Measurements from ENCODE around the gene PPFIBP1. TPM values are rescaled to one million over a fixed set of nuclear protein-coding genes. Genes with fewer than 3 reads are reported as not detected.

PPFIBP1 gene
- total and polyA plus RNA-seq, 8 donors = 82.8 to 126 (median 96.7) TPM

DNA sequence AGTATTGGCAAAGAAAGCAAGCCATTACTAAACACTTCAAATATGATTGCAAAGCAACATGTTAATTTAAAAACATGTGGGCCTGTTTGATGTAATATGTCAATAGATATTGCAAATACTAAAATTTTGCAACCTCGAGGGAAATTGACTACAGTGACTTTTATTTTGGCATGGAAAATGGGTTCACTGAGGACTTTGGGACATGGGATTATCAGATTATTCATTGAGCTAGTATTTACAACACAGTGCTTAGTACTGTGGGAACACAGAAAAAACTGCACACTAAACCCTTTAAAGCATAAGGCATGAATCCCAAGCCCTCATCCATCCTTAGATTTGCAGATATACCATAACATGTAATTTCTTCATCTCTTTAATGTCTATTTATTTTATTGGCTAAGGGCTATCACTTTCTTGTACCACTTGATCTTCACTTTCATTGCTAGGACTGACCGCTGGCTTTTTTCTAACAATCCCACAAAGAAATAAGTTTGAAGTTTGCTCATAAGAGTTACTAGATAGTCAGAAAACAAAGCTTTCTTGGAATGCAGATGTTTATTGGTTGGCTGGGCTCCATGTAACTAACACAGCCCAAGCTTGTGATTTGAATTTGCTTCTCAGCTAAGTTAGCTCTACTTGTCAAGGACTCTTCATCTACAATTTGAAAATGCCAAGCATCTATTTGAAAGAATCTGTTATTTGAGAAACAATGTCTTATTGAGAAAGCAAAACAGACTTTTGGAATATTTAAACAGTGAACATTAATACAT, 48.7 kb downstream of the PPFIBP1 start:
- H3K4me3 ChIP-seq = no peak overlapping the region
- ATAC-seq (no peak), DNase-seq (peak in 1 of 4 donors; percentile 78)
- no peaks in the 10 kb centered on the region for H3K9me3 ChIP-seq
- H3K27ac ChIP-seq = no peak overlapping the region
- intact Hi-C loops (cut with DNase I) = no loop called here
- H3K4me1 ChIP-seq = peaks cover 13 to 19% of the 10 kb centered on the region in 2 donors
- TF ChIP-seq, protein P1, sequence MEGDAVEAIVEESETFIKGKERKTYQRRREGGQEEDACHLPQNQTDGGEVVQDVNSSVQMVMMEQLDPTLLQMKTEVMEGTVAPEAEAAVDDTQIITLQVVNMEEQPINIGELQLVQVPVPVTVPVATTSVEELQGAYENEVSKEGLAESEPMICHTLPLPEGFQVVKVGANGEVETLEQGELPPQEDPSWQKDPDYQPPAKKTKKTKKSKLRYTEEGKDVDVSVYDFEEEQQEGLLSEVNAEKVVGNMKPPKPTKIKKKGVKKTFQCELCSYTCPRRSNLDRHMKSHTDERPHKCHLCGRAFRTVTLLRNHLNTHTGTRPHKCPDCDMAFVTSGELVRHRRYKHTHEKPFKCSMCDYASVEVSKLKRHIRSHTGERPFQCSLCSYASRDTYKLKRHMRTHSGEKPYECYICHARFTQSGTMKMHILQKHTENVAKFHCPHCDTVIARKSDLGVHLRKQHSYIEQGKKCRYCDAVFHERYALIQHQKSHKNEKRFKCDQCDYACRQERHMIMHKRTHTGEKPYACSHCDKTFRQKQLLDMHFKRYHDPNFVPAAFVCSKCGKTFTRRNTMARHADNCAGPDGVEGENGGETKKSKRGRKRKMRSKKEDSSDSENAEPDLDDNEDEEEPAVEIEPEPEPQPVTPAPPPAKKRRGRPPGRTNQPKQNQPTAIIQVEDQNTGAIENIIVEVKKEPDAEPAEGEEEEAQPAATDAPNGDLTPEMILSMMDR (IDR thresholded peaks at IDR 0.05) = no peak
- H3K27me3 ChIP-seq = no peaks in the 10 kb centered on the region
- H3K36me3 ChIP-seq = no peaks in the 10 kb centered on the region

DNA sequence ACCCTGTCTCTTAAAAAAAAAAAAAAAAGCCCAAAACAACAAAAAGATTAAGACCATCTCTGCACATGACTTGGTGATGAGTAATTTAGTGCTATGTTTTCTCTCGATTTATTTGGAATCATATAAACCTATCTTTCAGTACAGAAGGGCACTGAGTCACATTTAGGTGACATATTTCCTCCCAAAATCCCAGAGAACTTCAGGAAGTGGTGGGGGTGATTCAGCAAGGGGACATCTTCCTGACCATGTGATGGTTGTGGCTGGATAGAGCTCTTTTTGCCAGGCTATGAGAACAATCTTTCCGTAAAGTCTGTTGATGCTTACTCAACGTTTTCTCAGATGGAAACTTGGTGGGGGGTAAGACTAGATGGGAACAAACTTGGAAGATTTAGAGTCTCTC, 50.0 kb downstream of the PPFIBP1 start:
- peak; percentile 50 for ATAC-seq
- Histone ChIP-seq H3K27ac (peak overlapping the region; percentile 34 to 35), H3K36me3 (no peaks in the 10 kb centered on the region), H3K27me3 (no peaks in the 10 kb centered on the region), H3K4me3 (no peak overlapping the region), H3K9me3 (no peaks in the 10 kb centered on the region), H3K4me1 (peaks cover 13 to 19% of the 10 kb centered on the region in 2 donors)
- TF ChIP-seq, protein P1 (IDR thresholded peaks at IDR 0.05) = no peak
- DNase-seq = no peak
- intact Hi-C loops (cut with DNase I) = no loop called here

DNA sequence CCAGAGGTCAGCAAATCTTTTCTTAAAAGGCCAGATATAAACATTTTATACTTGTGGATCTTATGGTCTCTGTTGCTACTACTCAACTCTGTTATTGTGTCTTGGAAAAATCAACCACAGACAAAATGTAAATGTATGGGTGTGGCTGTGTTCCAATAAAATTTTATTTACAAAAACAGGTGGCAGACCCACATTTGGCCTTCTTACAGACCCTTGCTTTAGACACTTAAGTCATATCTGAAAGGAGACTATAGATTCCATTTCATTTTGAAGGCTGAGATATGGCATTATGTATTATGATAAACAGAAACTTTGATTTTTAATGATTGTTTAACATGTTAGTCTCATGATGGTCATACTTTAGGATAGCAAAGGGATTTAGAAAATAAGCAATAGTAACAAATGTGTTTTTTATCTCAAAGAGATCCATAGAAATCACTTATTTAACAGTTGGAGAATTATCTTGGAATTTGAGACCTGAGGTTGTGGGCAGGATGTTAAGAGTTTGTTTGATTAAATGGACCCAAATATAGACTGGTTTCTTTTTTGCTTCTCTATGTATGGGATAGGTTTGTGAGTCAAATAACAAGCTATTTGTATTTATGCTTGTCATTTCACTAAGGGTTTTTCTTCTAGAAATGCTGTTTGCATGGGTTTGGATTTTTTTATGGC, 51.2 kb downstream of the PPFIBP1 start:
- TF ChIP-seq, protein P1 (IDR thresholded peaks at IDR 0.05) = no peak
- H3K9me3 ChIP-seq = no peaks in the 10 kb centered on the region
- intact Hi-C loops (cut with DNase I) = no loop called here
- H3K4me1 ChIP-seq = peaks cover 13 to 19% of the 10 kb centered on the region in 2 donors
- peak overlapping the region; percentile 34 to 35 for H3K27ac ChIP-seq
- no peak overlapping the region for H3K4me3 ChIP-seq
- ATAC-seq (no peak), DNase-seq (no peak)
- no peaks in the 10 kb centered on the region for H3K27me3 ChIP-seq
- H3K36me3 ChIP-seq = no peaks in the 10 kb centered on the region

DNA sequence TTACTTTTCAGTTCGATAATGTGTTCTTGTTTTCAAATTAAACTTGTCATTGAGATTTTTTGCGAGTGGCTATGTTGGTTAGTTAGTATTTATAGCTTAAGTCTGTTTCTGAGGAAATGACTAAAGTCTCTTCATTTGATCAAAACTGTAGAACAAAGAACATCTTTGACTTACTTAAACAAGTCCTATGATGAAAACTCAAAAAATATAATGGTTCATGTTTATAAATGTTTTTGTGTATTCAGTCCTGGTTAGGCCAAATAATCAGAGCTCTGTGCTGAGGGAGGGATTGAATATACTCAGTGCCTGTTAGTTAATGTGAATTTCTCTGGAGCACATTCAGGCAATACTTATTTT, 51.7 kb downstream of the PPFIBP1 start:
- intact Hi-C loops (cut with DNase I) = no loop called here
- no peaks in the 10 kb centered on the region for H3K27me3 ChIP-seq
- H3K4me3 ChIP-seq = no peak overlapping the region
- H3K36me3 ChIP-seq = no peaks in the 10 kb centered on the region
- peaks cover 13 to 19% of the 10 kb centered on the region in 2 donors for H3K4me1 ChIP-seq
- TF ChIP-seq, protein P1 (IDR thresholded peaks at IDR 0.05) = no peak
- ATAC-seq (no peak), DNase-seq (no peak)
- peak overlapping the region; percentile 34 to 35 for H3K27ac ChIP-seq
- no peaks in the 10 kb centered on the region for H3K9me3 ChIP-seq

DNA sequence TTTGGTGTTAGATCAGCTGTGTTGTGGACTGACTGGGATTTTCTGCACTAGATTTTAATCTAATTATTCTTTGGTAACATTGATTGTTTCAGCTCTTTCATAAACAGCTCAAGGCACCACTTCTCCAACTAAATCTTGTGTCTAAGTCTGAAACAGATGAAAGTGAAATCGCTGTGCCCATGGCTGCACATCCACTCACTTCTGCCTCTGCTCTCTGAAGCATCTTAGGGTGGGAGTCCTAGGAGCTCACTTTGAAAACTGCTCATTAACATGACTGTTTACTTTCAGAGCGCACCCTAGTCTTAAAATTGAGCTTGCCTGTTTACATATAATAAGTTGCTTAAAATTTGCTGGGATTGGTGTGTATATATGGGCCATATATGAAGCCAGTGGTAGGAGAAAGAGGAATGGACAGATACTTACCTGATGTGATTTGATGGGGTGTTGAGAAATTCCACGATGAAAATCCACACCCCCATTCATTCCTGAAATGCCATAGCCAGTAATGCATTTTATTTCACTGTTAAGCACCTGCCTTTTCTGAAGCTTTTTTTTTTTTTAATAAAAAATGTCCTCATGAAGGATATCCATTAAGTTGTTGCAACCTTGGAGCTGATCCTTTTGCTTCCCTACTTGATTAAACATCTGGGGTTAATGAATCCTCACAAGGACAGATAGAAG, 52.8 kb downstream of the PPFIBP1 start:
- DNase-seq = no peak
- intact Hi-C loops (cut with DNase I) = no loop called here
- Histone ChIP-seq H3K4me3 (no peak overlapping the region), H3K27ac (no peak overlapping the region), H3K36me3 (no peaks in the 10 kb centered on the region), H3K9me3 (no peaks in the 10 kb centered on the region), H3K27me3 (no peaks in the 10 kb centered on the region), H3K4me1 (peaks cover 13 to 19% of the 10 kb centered on the region in 2 donors)
- no peak for ATAC-seq
- TF ChIP-seq, protein P1 (IDR thresholded peaks at IDR 0.05) = no peak
